ENCODE measurements around the gene LAMB1.
"Not testable (repeated sequence)": the region's sequence is repeated elsewhere in the genome, so short reads cannot be mapped to it uniquely, and the experiment has no call there.

The LAMB1 gene

GRCh38 chr7:107973861-107974260 is 29.1 kb downstream of the LAMB1 start:
- in situ Hi-C loops (cut with MboI; ENCODE audit: low sequenced_read_pairs), result no loop called here

- in situ Hi-C loops (cut with MboI; ENCODE audit: low sequenced_read_pairs), result no loop called here
These were observed 30.0 kb downstream of the LAMB1 start for GRCh38 chr7:107972941-107973376.

GRCh38 chr7:107972075-107972482 is 30.9 kb downstream of the LAMB1 start:
- in situ Hi-C loops (cut with MboI; ENCODE audit: low sequenced_read_pairs), result no loop called here

GRCh38 chr7:107971613-107972012 is 31.3 kb downstream of the LAMB1 start:
- in situ Hi-C loops (cut with MboI; ENCODE audit: low sequenced_read_pairs), result no loop called here

DNA sequence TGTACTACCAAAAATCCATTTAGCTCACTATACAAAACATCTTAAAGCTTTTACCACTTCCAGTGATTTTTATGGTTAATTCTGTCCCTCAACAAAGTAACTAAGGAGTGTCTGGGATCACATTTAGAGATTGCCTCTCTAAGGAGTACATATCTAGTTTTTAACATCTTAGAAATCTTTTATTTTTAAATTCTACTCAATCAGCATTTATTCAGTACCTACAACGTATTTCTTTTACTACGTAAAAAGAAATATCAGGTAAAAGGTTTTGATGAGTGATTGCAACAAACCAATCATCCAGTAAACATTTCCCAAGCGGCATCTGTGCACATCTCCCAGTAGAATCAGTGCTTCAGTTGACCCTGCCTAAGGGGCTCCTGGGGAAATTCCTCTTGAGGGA is 31.9 kb downstream of the LAMB1 start:
- in situ Hi-C loops (cut with MboI; ENCODE audit: low sequenced_read_pairs), result no loop called here

- in situ Hi-C loops (cut with MboI; ENCODE audit: low sequenced_read_pairs), result no loop called here
These were observed 33.1 kb downstream of the LAMB1 start for GRCh38 chr7:107969856-107970255.

- in situ Hi-C loops (cut with MboI; ENCODE audit: low sequenced_read_pairs), result no loop called here
These were observed 34.5 kb downstream of the LAMB1 start for GRCh38 chr7:107968449-107968848.

GRCh38 chr7:107967420-107967819 is 35.5 kb downstream of the LAMB1 start:
- in situ Hi-C loops (cut with MboI; ENCODE audit: low sequenced_read_pairs), result no loop called here

GRCh38 chr7:107966711-107967110 is 36.2 kb downstream of the LAMB1 start:
- in situ Hi-C loops (cut with MboI; ENCODE audit: low sequenced_read_pairs), result no loop called here

DNA sequence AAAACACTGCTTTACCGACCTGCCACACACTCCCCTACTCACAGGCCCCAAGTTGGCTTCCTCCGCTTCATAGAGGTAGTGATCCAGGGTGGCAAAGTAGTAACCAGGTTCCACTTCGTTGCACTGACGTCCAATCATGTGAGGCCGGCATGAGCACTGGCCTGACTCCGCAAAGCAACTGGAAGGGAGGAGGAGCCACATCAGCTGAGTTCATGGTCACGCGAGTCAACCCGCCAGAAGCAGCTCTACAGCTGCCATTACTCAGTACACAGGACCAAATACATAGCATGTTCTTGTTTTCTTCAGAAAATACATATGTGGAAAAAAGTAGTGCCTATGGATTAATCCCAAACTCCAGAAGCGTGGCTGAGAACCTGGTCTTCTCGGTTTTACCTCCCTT is 38.5 kb downstream of the LAMB1 start:
- in situ Hi-C loops (cut with MboI; ENCODE audit: low sequenced_read_pairs), result no loop called here

- in situ Hi-C loops (cut with MboI; ENCODE audit: low sequenced_read_pairs), result no loop called here
These were observed 40.1 kb downstream of the LAMB1 start for GRCh38 chr7:107962817-107963216.

DNA sequence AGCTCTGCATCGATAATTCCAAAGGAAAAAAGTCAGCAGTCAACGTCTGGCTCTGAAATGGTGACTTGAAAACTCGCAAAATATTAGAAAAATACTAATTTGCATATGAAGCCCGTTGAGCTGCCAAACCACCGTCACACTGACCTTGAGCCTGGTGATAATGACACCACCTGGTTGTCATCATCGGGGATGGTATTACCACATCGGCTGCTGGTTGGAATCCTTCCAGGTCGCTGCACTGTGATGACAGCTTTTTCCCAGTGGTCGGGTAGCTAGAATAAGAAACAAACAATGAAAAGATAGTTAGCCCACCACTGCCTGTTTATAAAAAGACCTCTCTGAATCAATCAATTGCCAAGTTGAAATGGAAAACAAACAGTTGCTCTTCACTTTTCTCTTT is 41.6 kb downstream of the LAMB1 start:
- in situ Hi-C loops (cut with MboI; ENCODE audit: low sequenced_read_pairs), result no loop called here

DNA sequence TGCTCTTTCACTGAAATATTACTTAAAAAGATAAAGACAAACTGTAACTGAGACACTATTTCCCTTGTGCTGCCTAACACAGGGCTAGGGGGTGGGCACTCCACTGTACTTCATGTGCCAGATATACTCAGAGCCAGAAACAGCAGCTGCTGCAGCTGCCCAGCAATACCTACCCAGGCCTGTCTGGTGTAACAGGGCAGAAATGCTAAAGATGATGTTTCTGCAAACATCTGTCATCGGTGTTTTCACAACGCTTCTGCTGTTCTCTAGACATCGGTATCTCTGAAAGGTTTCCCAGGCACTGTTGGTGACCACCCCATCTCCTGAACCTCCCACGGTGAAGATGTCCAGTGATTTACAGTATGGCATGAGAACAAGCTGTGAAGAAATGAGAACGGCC is 42.7 kb downstream of the LAMB1 start:
- in situ Hi-C loops (cut with MboI; ENCODE audit: low sequenced_read_pairs), result no loop called here

DNA sequence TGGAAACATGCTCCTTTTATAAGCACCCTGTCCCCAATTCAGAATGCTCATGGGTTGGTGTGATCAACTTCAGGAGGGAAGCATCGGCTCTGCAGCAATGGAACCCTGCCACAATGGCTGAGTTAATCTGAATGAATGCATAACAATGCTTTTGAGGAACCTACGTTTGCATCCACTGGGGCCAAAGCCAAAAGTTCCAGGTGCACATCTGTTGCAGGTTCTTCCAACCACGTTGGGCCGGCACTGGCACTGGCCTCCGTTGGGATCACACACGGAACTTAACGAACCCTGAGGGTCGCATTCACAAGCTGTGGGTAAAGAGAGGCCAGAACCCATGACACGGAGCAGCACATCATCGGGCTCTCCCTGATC is 43.4 kb downstream of the LAMB1 start:
- in situ Hi-C loops (cut with MboI; ENCODE audit: low sequenced_read_pairs), result no loop called here

DNA sequence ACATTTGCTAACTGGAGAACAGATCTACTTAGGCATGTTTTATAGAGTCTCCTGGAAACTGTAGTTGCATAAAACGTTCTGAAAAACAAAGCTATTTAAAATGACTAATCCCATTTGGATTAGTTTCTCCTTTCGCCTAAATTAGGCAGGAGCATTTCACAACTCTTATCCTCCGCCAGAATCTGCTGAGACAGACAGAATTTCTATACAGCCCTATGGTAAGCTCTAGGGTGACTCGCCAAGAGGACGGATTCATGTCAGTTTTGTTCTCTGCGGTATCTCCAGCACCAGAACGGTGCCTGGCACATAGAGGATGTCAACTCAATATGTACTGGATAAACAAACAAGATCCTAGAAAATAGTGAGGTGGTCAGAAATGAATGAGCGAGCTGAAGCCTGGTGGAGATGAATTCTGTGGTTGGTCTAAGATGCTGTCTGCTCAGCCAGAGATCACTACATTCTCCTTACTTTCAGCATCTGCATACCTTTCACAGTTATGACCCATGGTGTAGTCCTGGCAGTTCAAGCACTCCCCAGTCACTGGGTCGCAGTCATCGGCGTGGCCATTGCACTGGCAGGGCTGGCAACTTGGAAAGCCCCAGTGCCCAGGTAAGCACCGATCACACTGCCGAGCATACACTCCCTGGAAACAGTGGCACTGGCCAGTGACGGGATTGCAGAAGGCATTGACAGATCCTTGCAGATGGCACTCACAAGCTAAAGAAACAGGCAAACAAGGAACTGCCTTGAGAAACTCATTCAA is 44.0 kb downstream of the LAMB1 start:
- in situ Hi-C loops (cut with MboI; ENCODE audit: low sequenced_read_pairs), result no loop called here

- in situ Hi-C loops (cut with MboI; ENCODE audit: low sequenced_read_pairs), result no loop called here
These were observed 45.5 kb downstream of the LAMB1 start for GRCh38 chr7:107957436-107957835.

GRCh38 chr7:107956950-107957349 is 46.0 kb downstream of the LAMB1 start:
- in situ Hi-C loops (cut with MboI; ENCODE audit: low sequenced_read_pairs), result not testable (repeated sequence)

- in situ Hi-C loops (cut with MboI; ENCODE audit: low sequenced_read_pairs), result no loop called here
These were observed 47.6 kb downstream of the LAMB1 start for GRCh38 chr7:107955394-107955793.

- in situ Hi-C loops (cut with MboI; ENCODE audit: low sequenced_read_pairs), result no loop called here
These were observed 49.0 kb downstream of the LAMB1 start for GRCh38 chr7:107953924-107954303.

GRCh38 chr7:107953265-107953923 is 49.6 kb downstream of the LAMB1 start:
- in situ Hi-C loops (cut with MboI; ENCODE audit: low sequenced_read_pairs), result no loop called here

- in situ Hi-C loops (cut with MboI; ENCODE audit: low sequenced_read_pairs), result no loop called here
These were observed 51.1 kb downstream of the LAMB1 start for GRCh38 chr7:107951896-107952295.

GRCh38 chr7:107951172-107951787 is 51.7 kb downstream of the LAMB1 start:
- in situ Hi-C loops (cut with MboI; ENCODE audit: low sequenced_read_pairs), result no loop called here
